Iris pigment epithelial cell (primary cell): Measurements from ENCODE around the gene RAB6C.
"Not testable (repeated sequence)": the region's sequence is repeated elsewhere in the genome, so short reads cannot be mapped to it uniquely, and the experiment has no call there.

Experiments
- DNase-seq: peaks from one replicate; pipeline ENCODE4 v3.0.0-alpha.2; 2011; ENCODE audit warnings: low read depth

Gene RAB6C

GRCh38 chr2:129979629-129980155 lies at the start of gene RAB6C:
RAB6C (plus strand) TSS chr2:129979666; CDS start chr2:129980116, 450 bp downstream.
- peak; percentile 12 for DNase-seq

GRCh38 chr2:129930451-129930850 lies 49.0 kb upstream of the RAB6C start:
- no peak for DNase-seq

GRCh38 chr2:129933387-129933786 lies 46.1 kb upstream of the RAB6C start:
- not testable (repeated sequence) for DNase-seq

- no peak for DNase-seq
Measured at GRCh38 chr2:129934044-129934822, 45.2 kb upstream of the RAB6C start.

GRCh38 chr2:129935118-129935517 lies 44.3 kb upstream of the RAB6C start:
- DNase-seq: no peak

- DNase-seq: no peak
Measured at GRCh38 chr2:129936334-129936934, 43.0 kb upstream of the RAB6C start.

- DNase-seq: not testable (repeated sequence)
Measured at GRCh38 chr2:129938850-129939471, 40.5 kb upstream of the RAB6C start.

GRCh38 chr2:129943456-129943855 lies 36.0 kb upstream of the RAB6C start:
- not testable (repeated sequence) for DNase-seq

GRCh38 chr2:129945557-129945956 lies 33.9 kb upstream of the RAB6C start:
- DNase-seq: no peak

- DNase-seq: not testable (repeated sequence)
Measured at GRCh38 chr2:129947712-129948111, 31.8 kb upstream of the RAB6C start.

- not testable (repeated sequence) for DNase-seq
Measured at GRCh38 chr2:129956171-129956570, 23.3 kb upstream of the RAB6C start.

GRCh38 chr2:129957891-129958290 lies 21.6 kb upstream of the RAB6C start:
- DNase-seq: no peak

GRCh38 chr2:129958736-129959135 lies 20.7 kb upstream of the RAB6C start:
- DNase-seq: not testable (repeated sequence)

- DNase-seq: not testable (repeated sequence)
Measured at GRCh38 chr2:129968605-129969004, 10.9 kb upstream of the RAB6C start.

- no peak for DNase-seq
Measured at GRCh38 chr2:129975016-129975774, 4.3 kb upstream of the RAB6C start.

GRCh38 chr2:129976969-129977368 lies 2.5 kb upstream of the RAB6C start:
- not testable (repeated sequence) for DNase-seq

GRCh38 chr2:129977986-129978385 lies 1.5 kb upstream of the RAB6C start:
- no peak for DNase-seq

- not testable (repeated sequence) for DNase-seq
Measured at GRCh38 chr2:129980246-129980645, 780 bp downstream of the RAB6C start.

GRCh38 chr2:129981689-129982088 lies 2.2 kb downstream of the RAB6C start:
- DNase-seq: not testable (repeated sequence)

- DNase-seq: no peak
Measured at GRCh38 chr2:129984426-129984825, 5.0 kb downstream of the RAB6C start.

GRCh38 chr2:129992415-129993006 lies 13.0 kb downstream of the RAB6C start:
- not testable (repeated sequence) for DNase-seq

GRCh38 chr2:129993151-129993550 lies 13.7 kb downstream of the RAB6C start:
- not testable (repeated sequence) for DNase-seq
